Measurements from ENCODE around the gene CACNA1F. TPM values are rescaled to one million over a fixed set of nuclear protein-coding genes. Genes with fewer than 3 reads are reported as not detected.

Gene CACNA1F
- total RNA-seq, 1 experiment from 2014 or later, result not detected

DNA sequence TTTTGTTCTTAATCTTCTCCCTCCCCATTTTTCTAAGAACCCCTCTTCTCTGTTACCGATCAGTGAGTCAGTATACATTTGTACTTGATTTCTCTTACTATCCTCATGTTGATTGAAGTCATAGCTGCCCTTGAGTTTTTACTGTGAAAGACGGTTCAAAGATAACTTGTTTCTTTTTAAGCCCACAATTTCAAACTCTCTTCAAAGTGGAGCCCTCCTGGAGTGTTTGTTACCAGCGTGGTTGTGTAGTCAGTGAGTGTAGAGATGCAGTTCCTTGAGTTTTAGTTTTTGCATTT lies 44.3 kb upstream of the CACNA1F start:
- H4K20me1 ChIP-seq (ENCODE audit: low read length), result no peaks in the 10 kb centered on the region
- no peak overlapping the region for H3K4me2 ChIP-seq (ENCODE audit: low read length)
- peaks cover 10% of the 10 kb centered on the region for H3K79me2 ChIP-seq (ENCODE audit: low read length)
- no TSS peak for BruUV-seq (replicated peaks)
- no peak overlapping the region for H3K27ac ChIP-seq (ENCODE audit: low read length)
- no peaks in the 10 kb centered on the region for H3K9me2 ChIP-seq (replicated peaks; ENCODE audit: low read length)
- ChIA-PET POLR2A (ENCODE audit: unreplicated experiment) (no interaction called here), CTCF (no interaction called here)
- no peaks in the 10 kb centered on the region for H3F3A ChIP-seq (ENCODE audit: low read length, unreplicated experiment)
- no peak overlapping the region for H2AFZ ChIP-seq (ENCODE audit: low read length)
- H3K9me3 ChIP-seq (ENCODE audit: low read length), result no peaks in the 10 kb centered on the region
- TF ChIP-seq EZH2phosphoT487 (IDR thresholded peaks at IDR 0.05; ENCODE audit: borderline replicate concordance, low read length) (no peak), CTCF (conservative IDR thresholded peaks at IDR 0.05; ENCODE audit: low read depth, low read length) (no peak), EZH2 (IDR thresholded peaks at IDR 0.05; ENCODE audit: low read length, unreplicated experiment) (no peak)
- H3K4me1 ChIP-seq (ENCODE audit: insufficient read depth, low read length), result no peaks in the 10 kb centered on the region
- H3K36me3 ChIP-seq (ENCODE audit: low read depth, low read length), result no peaks in the 10 kb centered on the region
- H3K27me3 ChIP-seq (ENCODE audit: low read length), result no peaks in the 10 kb centered on the region
- intact Hi-C loops (cut with micrococcal nuclease), result no loop called here
- ATAC-seq (no peak), DNase-seq (no peak)
- H3K9ac ChIP-seq (ENCODE audit: low read length), result no peak overlapping the region
- no peak overlapping the region for H3K4me3 ChIP-seq (ENCODE audit: low read length)

GRCh38 chrX:49276671-49277534 lies 43.8 kb upstream of the CACNA1F start:
- no peak overlapping the region for H3K9ac ChIP-seq (ENCODE audit: low read length)
- BruUV-seq (replicated peaks), result no TSS peak
- DNase-seq (no peak), ATAC-seq (no peak)
- intact Hi-C loops (cut with micrococcal nuclease), result no loop called here
- H3K27ac ChIP-seq (ENCODE audit: low read length), result no peak overlapping the region
- no peak overlapping the region for H3K4me3 ChIP-seq (ENCODE audit: low read length)
- H3K9me2 ChIP-seq (replicated peaks; ENCODE audit: low read length), result no peaks in the 10 kb centered on the region
- ChIA-PET POLR2A (ENCODE audit: unreplicated experiment) (no interaction called here), CTCF (no interaction called here)
- no peaks in the 10 kb centered on the region for H3F3A ChIP-seq (ENCODE audit: low read length, unreplicated experiment)
- no peak overlapping the region for H2AFZ ChIP-seq (ENCODE audit: low read length)
- no peaks in the 10 kb centered on the region for H3K27me3 ChIP-seq (ENCODE audit: low read length)
- H3K9me3 ChIP-seq (ENCODE audit: low read length), result no peaks in the 10 kb centered on the region
- TF ChIP-seq EZH2 (IDR thresholded peaks at IDR 0.05; ENCODE audit: low read length, unreplicated experiment) (no peak), CTCF (conservative IDR thresholded peaks at IDR 0.05; ENCODE audit: low read depth, low read length) (no peak), EZH2phosphoT487 (IDR thresholded peaks at IDR 0.05; ENCODE audit: borderline replicate concordance, low read length) (no peak)
- H3K79me2 ChIP-seq (ENCODE audit: low read length), result peaks cover 16% of the 10 kb centered on the region
- no peaks in the 10 kb centered on the region for H4K20me1 ChIP-seq (ENCODE audit: low read length)
- no peaks in the 10 kb centered on the region for H3K36me3 ChIP-seq (ENCODE audit: low read depth, low read length)
- H3K4me2 ChIP-seq (ENCODE audit: low read length), result no peak overlapping the region
- peaks cover 3% of the 10 kb centered on the region; the same call in 1 of the 2 replicates for H3K4me1 ChIP-seq (ENCODE audit: insufficient read depth, low read length)

GRCh38 chrX:49276207-49276606 lies 43.1 kb upstream of the CACNA1F start:
- no peak for ATAC-seq
- no peaks in the 10 kb centered on the region for H4K20me1 ChIP-seq (ENCODE audit: low read length)
- ChIA-PET CTCF (no interaction called here), POLR2A (ENCODE audit: unreplicated experiment) (no interaction called here)
- DNase-seq, result no peak
- no peak overlapping the region for H3K9ac ChIP-seq (ENCODE audit: low read length)
- H3K4me1 ChIP-seq (ENCODE audit: insufficient read depth, low read length), result peaks cover 10% of the 10 kb centered on the region
- no peaks in the 10 kb centered on the region for H3K9me2 ChIP-seq (replicated peaks; ENCODE audit: low read length)
- intact Hi-C loops (cut with micrococcal nuclease), result no loop called here
- no peak overlapping the region for H3K4me2 ChIP-seq (ENCODE audit: low read length)
- no peak overlapping the region for H2AFZ ChIP-seq (ENCODE audit: low read length)
- no peaks in the 10 kb centered on the region for H3K9me3 ChIP-seq (ENCODE audit: low read length)
- no peak overlapping the region for H3K4me3 ChIP-seq (ENCODE audit: low read length)
- no peak overlapping the region for H3K27ac ChIP-seq (ENCODE audit: low read length)
- H3K36me3 ChIP-seq (ENCODE audit: low read depth, low read length), result no peaks in the 10 kb centered on the region
- BruUV-seq (replicated peaks), result no TSS peak
- H3K79me2 ChIP-seq (ENCODE audit: low read length), result peaks cover 23% of the 10 kb centered on the region
- H3F3A ChIP-seq (ENCODE audit: low read length, unreplicated experiment), result no peaks in the 10 kb centered on the region
- no peaks in the 10 kb centered on the region for H3K27me3 ChIP-seq (ENCODE audit: low read length)
- TF ChIP-seq EZH2 (IDR thresholded peaks at IDR 0.05; ENCODE audit: low read length, unreplicated experiment) (no peak), CTCF (conservative IDR thresholded peaks at IDR 0.05; ENCODE audit: low read depth, low read length) (no peak), EZH2phosphoT487 (IDR thresholded peaks at IDR 0.05; ENCODE audit: borderline replicate concordance, low read length) (no peak)
